CD4-positive, alpha-beta T cell treated with Interferon alpha-2 for 1 hour (primary cell): ENCODE data around the gene MRPL9.

ENCODE experiments used
- DNase-seq, 2 donors: peaks; one replicate each; pipeline ENCODE4 v3.0.0-alpha.2; 2020 to 2022

Gene MRPL9

DNA sequence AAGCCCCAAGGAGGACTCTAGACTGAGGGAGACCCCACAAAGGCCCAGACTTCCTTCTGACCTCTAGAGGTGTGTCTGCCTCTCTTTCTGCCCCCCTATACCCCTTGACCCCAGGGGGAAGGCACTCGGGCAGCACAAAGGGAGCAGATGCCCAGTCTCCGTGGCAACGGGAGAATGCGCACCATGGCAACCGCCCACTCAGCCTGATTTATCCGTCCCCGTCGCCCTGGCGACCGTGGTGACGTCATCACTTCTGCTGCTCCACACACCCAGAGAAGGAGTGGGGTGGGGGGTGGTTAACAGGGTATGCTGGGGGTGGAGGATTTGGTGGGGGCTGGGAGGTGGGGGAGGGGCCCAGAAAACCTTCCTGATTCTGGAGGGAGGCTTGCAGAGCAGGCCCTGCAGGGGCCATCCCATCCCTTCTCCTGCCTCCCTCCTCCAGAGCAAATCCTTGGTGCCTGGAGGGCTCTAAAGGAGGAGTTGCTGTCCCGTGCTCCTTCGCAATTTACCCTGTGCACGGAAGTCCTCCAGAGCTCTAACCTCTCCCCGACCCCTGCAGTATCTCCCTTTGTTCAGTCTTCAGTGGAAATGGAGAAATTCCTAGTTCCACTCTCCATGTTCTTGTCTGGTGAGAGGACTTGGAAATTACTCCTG lies 53.0 kb downstream of the MRPL9 start:
- DNase-seq, result no peak
